ENCODE data around the gene HMGN3. TPM values are rescaled to one million over a fixed set of nuclear protein-coding genes. Genes with fewer than 3 reads are reported as not detected.

The HMGN3 gene
- polyA plus RNA-seq, 1 donor (not counting 4 experiments of a cell fraction or from before 2014, with no cell fraction given): 78.6 TPM

DNA sequence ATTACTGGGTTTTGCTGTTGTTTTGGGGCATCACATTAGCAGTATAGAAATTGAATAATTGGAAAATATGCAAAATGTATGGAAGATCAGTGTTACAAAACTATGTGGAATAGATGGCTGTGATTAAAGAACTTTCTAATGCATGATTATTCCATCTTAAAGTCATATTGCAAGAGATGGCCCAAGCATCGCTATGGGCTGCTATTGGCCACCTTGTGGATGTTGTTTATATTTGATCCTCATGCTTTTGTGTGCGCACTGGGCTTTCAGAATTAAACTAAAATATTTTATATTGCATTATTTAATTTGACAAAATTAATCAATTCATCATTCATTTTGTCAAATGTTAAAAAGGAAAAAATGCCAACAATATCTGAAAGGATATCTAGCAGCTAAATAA, 16.1 kb upstream of the HMGN3 start:
- H3K27ac ChIP-seq (ENCODE audit: control insufficient read depth, insufficient read depth, low read length): no peak overlapping the region
- H3K27me3 ChIP-seq (ENCODE audit: control insufficient read depth, extremely low read depth, insufficient read depth, low read length): no peaks in the 10 kb centered on the region
- TF ChIP-seq, protein P1, sequence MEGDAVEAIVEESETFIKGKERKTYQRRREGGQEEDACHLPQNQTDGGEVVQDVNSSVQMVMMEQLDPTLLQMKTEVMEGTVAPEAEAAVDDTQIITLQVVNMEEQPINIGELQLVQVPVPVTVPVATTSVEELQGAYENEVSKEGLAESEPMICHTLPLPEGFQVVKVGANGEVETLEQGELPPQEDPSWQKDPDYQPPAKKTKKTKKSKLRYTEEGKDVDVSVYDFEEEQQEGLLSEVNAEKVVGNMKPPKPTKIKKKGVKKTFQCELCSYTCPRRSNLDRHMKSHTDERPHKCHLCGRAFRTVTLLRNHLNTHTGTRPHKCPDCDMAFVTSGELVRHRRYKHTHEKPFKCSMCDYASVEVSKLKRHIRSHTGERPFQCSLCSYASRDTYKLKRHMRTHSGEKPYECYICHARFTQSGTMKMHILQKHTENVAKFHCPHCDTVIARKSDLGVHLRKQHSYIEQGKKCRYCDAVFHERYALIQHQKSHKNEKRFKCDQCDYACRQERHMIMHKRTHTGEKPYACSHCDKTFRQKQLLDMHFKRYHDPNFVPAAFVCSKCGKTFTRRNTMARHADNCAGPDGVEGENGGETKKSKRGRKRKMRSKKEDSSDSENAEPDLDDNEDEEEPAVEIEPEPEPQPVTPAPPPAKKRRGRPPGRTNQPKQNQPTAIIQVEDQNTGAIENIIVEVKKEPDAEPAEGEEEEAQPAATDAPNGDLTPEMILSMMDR (optimal IDR thresholded peaks at IDR 0.05 in 1 of 3, IDR thresholded peaks at IDR 0.05 in 1 of 3, conservative IDR thresholded peaks at IDR 0.05 in 1 of 3; ENCODE audit: extremely low read depth in 1 of 3, insufficient read depth in 2 of 3, low read length in 3 of 3): no peak
- no peak for TF ChIP-seq EZH2 (IDR thresholded peaks at IDR 0.05; ENCODE audit: low read length)
- no peak for FAIRE-seq
- H3K36me3 ChIP-seq (ENCODE audit: control insufficient read depth in 2 of 2, extremely low read depth in 1 of 2, insufficient read depth in 2 of 2, low read length in 2 of 2): no peaks in the 10 kb centered on the region
- no peak overlapping the region for H2AFZ ChIP-seq (ENCODE audit: control insufficient read depth, low read length)
- H3K4me1 ChIP-seq (ENCODE audit: control insufficient read depth, extremely low read depth, insufficient read depth, low read length): no peaks in the 10 kb centered on the region
- no peak overlapping the region for H3K9ac ChIP-seq (ENCODE audit: control insufficient read depth, extremely low read depth, insufficient read depth, low read length)
- no peaks in the 10 kb centered on the region for H3K9me3 ChIP-seq (ENCODE audit: control insufficient read depth, low read depth, low read length)
- H3K4me3 ChIP-seq (ENCODE audit: control insufficient read depth in 2 of 3, extremely low read depth in 1 of 3, insufficient read depth in 2 of 3, low read depth in 1 of 3, low read length in 3 of 3): no peak overlapping the region
- H4K20me1 ChIP-seq (ENCODE audit: control insufficient read depth, extremely low read depth, insufficient read depth, low read length): no peaks in the 10 kb centered on the region
- H3K9me1 ChIP-seq (ENCODE audit: control insufficient read depth, extremely low read depth, insufficient read depth, low read length): no peaks in the 10 kb centered on the region
- dilution Hi-C loops (cut with MboI; ENCODE audit: extremely low pct_ligation_motif_present, low sequenced_read_pairs): no loop called here
- no peak overlapping the region for H3K4me2 ChIP-seq (ENCODE audit: control insufficient read depth, extremely low read depth, insufficient read depth, low read depth, low read length)
- no peaks in the 10 kb centered on the region for H3K79me2 ChIP-seq (ENCODE audit: control insufficient read depth, insufficient read depth, low read length)
- DNase-seq (ENCODE audit: low read depth, low spot score): no peak

DNA sequence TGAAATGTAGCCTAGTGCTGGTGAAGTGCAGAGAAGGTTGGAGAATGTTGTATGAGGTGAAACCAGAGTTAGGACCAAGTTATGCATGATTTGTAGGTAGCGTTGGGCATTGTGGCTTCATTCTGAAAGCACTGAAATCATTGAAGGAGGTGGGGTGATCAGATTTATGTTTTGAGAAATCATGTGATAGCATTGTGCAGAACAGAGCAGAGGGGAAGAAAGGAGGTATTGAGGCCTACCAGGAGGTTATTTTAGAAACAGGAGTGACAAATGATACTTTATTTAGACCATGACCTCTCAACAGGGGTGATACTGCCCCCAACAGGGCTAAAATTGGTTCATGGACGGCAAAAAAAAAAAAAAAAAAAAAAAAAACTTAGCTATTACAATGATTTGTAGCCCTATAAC, 15.6 kb upstream of the HMGN3 start:
- Histone ChIP-seq H3K9me1 (ENCODE audit: control insufficient read depth, extremely low read depth, insufficient read depth, low read length) (no peaks in the 10 kb centered on the region), H3K36me3 (ENCODE audit: control insufficient read depth in 2 of 2, extremely low read depth in 1 of 2, insufficient read depth in 2 of 2, low read length in 2 of 2) (no peaks in the 10 kb centered on the region), H4K20me1 (ENCODE audit: control insufficient read depth, extremely low read depth, insufficient read depth, low read length) (no peaks in the 10 kb centered on the region), H3K9ac (ENCODE audit: control insufficient read depth, extremely low read depth, insufficient read depth, low read length) (no peak overlapping the region), H3K4me3 (ENCODE audit: control insufficient read depth in 2 of 3, extremely low read depth in 1 of 3, insufficient read depth in 2 of 3, low read depth in 1 of 3, low read length in 3 of 3) (no peak overlapping the region), H3K9me3 (ENCODE audit: control insufficient read depth, low read depth, low read length) (no peaks in the 10 kb centered on the region), H3K79me2 (ENCODE audit: control insufficient read depth, insufficient read depth, low read length) (no peaks in the 10 kb centered on the region), H3K4me1 (ENCODE audit: control insufficient read depth, extremely low read depth, insufficient read depth, low read length) (no peaks in the 10 kb centered on the region), H2AFZ (ENCODE audit: control insufficient read depth, low read length) (no peak overlapping the region), H3K4me2 (ENCODE audit: control insufficient read depth, extremely low read depth, insufficient read depth, low read depth, low read length) (no peak overlapping the region), H3K27ac (ENCODE audit: control insufficient read depth, insufficient read depth, low read length) (no peak overlapping the region), H3K27me3 (ENCODE audit: control insufficient read depth, extremely low read depth, insufficient read depth, low read length) (no peaks in the 10 kb centered on the region)
- TF ChIP-seq EZH2 (IDR thresholded peaks at IDR 0.05; ENCODE audit: low read length): no peak
- TF ChIP-seq, protein P1 (optimal IDR thresholded peaks at IDR 0.05 in 1 of 3, IDR thresholded peaks at IDR 0.05 in 1 of 3, conservative IDR thresholded peaks at IDR 0.05 in 1 of 3; ENCODE audit: extremely low read depth in 1 of 3, insufficient read depth in 2 of 3, low read length in 3 of 3): no peak
- dilution Hi-C loops (cut with MboI; ENCODE audit: extremely low pct_ligation_motif_present, low sequenced_read_pairs): no loop called here
- FAIRE-seq (no peak), DNase-seq (ENCODE audit: low read depth, low spot score) (no peak)

Data from keratinocyte (primary cell).